Stimulated activated CD8-positive, alpha-beta memory T cell treated with anti-CD3 and anti-CD28 coated beads, Interleukin-7, amount 100 ng/mL, for 1 hour (primary cell): Measurements from ENCODE around the gene OR52B2.
"Not testable (repeated sequence)": the region's sequence is repeated elsewhere in the genome, so short reads cannot be mapped to it uniquely, and the experiment has no call there.

Experiments used
- DNase-seq, 2 donors: peaks; one replicate each; pipeline ENCODE4 v3.0.0-alpha.2; 2020; ENCODE audit warnings: low read depth in 2 of 2

OR52B2 gene

GRCh38 chr11:6152126-6152525, 18.0 kb downstream of the OR52B2 start:
- no peak for DNase-seq

DNA sequence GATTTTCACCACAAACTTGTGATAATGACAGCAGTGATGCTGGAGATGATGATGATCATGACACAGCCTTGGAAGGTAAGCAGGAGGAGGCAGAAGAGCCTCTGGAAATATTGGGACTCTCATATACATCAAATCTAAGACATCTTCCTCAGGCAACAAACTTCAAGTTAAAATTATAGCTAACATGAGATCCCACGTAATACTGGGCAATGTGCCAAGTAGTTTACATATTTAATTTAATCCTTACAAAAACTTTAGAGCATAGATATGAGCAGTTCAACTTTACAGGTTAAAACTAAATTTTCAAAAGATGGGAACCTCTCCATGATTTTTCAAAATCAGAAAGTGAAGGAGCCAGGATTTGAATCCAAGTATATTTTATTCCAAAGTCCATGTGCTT, 19.0 kb downstream of the OR52B2 start:
- DNase-seq, result no peak

GRCh38 chr11:6143737-6144136, 26.4 kb downstream of the OR52B2 start:
- DNase-seq, result not testable (repeated sequence)

DNA sequence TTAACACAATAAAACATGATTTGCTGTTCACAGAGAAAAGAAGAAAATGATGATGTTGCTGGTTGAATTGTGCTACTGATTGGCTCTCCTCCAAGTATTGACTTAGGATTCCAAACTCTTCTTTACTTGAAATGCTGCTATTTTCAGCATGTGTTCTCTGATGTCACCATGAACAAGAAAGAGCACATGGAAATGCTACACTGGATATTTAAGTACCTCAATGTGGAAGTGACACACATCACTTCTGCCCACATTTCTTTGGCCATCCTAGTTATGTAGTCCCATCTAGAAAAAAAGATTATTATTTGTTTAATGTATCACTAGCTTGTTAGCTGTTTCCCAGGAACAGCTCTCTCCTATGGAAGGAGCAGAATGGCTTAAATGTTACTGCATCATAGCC, 27.2 kb downstream of the OR52B2 start:
- no peak for DNase-seq

- DNase-seq, result not testable (repeated sequence)
These were observed 34.2 kb downstream of the OR52B2 start for GRCh38 chr11:6135936-6136335.

GRCh38 chr11:6132431-6132830, 37.7 kb downstream of the OR52B2 start:
- no peak for DNase-seq

DNA sequence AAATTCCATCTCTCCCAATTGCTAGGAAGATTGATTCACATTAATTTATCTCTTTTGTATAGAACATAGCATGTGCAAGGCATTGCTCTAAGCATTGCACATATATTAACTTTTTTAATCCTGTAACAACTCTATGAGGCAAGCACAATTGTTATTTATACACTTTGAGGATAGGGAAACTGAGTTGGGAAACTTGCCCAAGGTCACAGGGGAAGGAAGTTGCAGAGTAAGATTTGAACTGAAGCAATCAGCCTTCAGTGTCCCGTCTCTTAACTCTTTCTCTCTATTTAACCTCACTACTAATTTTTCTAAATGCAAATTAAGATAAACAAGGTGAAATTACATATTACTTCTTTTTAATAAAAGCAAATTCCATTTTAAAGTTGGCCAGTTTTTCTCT, 40.5 kb downstream of the OR52B2 start:
- DNase-seq, result no peak

GRCh38 chr11:6129011-6129410, 41.1 kb downstream of the OR52B2 start:
- DNase-seq, result no peak

GRCh38 chr11:6127881-6128280, 42.2 kb downstream of the OR52B2 start:
- DNase-seq, result no peak

DNA sequence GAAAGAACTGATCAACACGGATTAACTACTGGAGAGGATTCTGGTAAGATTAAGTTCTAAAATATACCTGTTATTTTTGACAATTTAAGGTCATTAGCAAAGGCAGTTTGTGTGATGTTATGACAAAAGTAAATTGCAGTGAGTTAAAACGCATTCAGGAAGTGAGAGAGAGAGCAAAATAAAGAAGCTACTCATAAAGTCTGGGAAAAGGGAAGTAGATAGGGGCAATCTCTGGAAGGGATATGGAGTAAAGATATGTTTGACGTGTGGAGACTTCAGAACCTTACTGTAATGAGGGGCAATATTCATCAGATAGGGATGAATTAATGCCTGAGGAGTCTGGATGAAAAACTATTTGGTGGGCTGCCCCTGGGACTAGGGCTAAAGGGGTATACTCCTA, 45.9 kb downstream of the OR52B2 start:
- DNase-seq, result no peak
